Stimulated activated CD4-positive, alpha-beta T cell treated with anti-CD3 and anti-CD28 coated beads, Interleukin-1b, Interleukin-23, amount 100 ng/mL, for 4 hours (primary cell): ENCODE data around the gene MAD2L2.
A peak's percentile ranks its signal among the peaks of the same experiment; 100 is the strongest.

Source experiments
- DNase-seq, 2 donors: peaks; one replicate each; pipeline ENCODE4 v3.0.0-alpha.2; 2020; ENCODE audit warnings: low read depth in 2 of 2

Gene MAD2L2

DNA sequence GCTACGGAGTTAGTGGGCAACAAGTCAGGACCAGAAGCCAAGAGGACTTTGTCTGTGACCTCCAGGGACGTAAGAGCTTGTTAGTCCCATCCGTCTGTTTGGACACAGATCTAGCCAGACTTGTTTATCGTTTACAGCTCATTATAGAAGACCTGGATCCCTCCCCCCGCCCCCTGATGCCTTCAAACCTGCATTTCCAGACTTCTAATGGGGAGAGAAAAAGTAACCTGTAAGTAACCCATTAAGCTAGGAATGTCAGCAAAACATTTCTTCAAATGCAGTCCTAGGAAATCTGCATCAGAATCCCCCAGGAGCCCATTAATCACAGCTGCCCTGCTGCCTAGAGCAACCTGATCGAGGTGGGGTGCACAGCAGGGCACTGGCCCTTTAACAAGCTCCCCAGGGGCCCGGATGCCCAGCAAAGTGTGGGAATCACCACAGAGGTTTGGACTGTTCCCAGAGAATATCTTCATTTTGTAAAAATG lies 1.4 kb upstream of the MAD2L2 start:
- DNase-seq, result no peak

DNA sequence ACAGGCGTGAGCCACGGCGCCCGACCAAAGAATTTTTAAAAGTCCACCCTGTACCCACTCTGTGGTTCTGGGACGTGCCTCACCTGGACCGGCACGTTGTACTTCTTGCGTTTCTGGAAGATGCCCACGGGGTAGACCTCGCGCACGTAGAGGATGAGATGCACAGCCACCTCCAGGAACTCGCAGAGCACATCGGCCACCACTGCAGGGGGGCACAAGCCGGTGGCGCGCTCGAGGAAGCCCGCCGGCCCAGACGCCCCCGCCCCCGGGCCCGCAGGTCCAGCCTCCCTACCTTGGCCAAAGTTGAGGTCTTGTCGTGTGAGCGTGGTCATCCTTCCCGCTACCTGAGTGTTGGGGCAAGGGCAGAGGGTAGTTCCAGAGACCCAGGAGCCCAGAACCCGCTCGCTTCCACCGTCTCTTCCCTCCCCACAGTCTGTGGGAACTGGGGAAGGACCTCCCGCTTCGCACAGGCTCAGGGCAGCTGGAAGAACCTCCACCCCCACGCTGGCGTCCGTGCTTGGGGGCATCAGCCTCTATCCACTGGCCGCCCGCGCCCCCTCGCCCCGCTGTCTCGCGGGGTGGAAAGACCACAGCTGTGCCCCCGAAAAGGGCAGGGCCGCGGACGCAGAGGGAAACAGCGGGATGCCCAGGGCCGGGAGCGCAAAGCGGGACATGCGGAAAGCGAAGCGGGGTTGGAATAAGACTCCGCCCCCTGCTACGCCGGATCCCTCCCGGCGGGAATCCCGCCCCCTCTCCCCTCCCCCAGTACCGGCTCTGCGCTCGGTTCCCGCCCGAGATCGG lies 478 bp downstream of the MAD2L2 start:
- no peak for DNase-seq

- no peak for DNase-seq
Observed at GRCh38 chr1:11678442-11678841, 2.5 kb downstream of the MAD2L2 start.

DNA sequence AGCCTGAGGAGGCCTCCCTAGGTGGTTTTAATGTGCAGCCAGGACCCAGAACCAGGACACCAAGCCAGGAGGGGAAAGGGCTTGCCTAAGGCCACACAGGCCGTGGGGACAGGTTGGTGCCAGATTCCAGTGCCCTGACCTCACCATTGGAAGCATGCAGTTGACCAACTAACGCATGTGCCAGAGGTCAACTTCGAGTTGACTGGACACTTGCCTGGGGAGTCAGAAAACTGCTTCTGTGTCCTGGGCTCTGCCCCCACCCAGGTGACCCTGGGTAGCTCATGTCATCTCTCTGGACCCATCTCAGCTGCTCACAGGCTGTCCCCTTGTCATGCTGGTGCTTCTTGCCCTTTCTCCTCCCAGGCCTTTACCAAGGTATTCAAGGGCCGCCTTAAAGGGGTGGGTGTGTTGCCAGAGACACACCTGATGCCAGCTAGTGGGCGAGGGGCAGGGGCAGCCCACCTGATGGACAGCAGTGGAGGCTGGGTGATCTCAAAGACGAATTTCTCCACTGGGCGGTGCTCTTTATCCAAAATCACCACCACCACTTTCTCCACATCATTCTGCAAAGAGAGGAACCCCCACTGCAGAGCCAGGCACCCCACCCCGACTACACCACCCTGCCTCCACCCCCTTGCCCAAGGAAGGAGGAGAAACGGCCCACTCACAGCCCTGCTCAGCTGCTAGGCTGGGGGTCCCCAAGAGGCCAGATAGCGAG lies 4.4 kb downstream of the MAD2L2 start:
- DNase-seq, result no peak

- DNase-seq, result no peak
Observed at GRCh38 chr1:11675325-11675724, 5.6 kb downstream of the MAD2L2 start.

- DNase-seq, result no peak
Observed at GRCh38 chr1:11674488-11674887, 6.5 kb downstream of the MAD2L2 start.

- DNase-seq, result no peak
Observed at GRCh38 chr1:11673089-11673769, 7.7 kb downstream of the MAD2L2 start.

GRCh38 chr1:11671544-11672286 lies 9.2 kb downstream of the MAD2L2 start:
- no peak for DNase-seq

DNA sequence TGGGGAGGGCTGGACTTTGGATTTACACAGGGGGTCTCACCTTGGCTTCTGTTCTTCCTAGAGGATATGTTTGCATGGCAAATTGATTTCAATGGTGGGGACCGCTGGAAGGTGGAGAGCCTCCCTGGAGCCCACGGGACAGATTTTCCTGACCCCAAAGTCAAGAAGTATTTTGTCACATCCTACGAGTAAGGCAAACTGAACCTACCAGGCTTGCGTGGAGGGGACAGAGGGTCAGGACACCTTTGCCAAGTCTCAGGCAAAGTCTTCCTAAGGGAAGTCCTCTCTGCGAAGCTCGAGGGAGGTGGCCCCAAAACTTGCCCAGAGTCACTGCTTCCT lies 9.8 kb downstream of the MAD2L2 start:
- no peak for DNase-seq

GRCh38 chr1:11670747-11671146 lies 10.2 kb downstream of the MAD2L2 start:
- no peak for DNase-seq

GRCh38 chr1:11668516-11668915 lies 12.4 kb downstream of the MAD2L2 start:
- DNase-seq, result no peak

DNA sequence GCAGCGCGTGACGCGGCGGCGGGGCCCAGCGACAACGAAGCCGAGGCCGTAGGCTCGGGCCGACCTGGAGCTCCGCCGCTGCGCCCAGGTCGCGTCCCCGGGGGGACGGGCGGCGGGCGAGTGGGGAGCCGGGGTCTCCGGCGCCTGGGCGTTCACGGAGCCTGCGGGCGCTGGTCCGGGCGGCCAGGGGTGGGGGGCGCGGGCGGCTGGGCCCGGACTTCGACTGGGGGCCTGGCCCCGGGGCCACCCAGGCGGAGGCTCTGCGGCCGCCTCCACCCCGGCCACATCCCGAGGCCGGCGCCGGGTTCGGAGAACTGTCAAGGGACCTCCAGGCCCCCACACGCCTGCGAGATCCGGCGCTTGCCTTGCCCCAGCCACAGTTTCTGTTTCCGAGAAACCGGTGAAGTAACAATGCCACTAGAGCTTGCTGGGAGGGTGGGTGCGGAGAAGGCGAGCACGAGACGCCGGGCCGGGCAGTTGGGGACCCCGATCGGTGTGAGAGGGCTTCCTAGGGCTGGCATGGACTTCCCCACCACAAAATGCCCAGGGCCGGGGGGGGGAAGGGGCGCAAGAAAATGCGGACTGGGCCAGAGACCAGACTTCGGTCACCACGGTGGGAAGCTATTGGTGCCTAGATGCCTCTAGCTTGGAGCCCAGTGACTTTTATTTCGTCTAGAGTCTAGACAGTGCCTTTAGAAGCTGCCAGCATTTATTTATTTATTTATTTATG lies 16.4 kb downstream of the MAD2L2 start:
- DNase-seq, result peak; percentile 50

GRCh38 chr1:11661103-11661502 lies 19.8 kb downstream of the MAD2L2 start:
- no peak for DNase-seq

GRCh38 chr1:11659748-11660147 lies 21.2 kb downstream of the MAD2L2 start:
- DNase-seq, result no peak

DNA sequence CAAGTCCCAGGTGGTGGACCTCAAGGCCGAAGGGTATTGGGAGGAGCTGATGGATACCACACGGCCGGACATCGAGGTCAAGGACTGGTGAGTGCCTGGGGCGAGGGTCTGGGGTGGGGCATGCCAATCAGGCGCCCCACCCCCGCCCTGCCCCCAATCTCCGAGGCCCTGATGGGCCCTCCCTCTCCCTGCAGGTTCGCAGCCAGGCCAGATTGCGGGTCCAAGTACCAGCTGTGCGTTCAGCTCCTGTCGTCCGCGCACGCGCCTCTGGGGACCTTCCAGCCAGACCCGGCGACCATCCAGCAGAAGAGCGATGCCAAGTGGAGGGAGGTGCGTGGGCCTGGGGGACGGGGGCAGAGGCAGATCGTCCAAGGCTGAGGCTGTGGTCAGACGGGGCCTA lies 22.4 kb downstream of the MAD2L2 start:
- no peak for DNase-seq

DNA sequence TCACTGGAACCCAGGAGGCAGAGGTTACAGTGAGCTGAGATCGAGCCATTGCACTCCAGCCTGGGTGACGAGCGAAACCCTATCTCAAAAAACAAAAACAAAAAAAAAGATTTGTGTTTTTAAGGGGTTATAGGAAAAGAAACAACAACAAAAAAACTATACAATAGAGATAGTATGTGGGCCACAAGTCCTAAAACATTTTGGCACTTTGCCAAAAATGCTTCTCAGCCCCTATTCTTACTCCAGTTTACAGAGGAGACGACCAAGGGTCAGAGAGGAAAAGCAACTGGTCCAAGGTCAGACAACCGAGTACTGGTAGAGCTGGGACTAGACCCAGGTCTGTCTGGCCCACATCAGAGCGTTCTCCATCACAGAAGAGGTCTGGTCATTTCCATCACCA lies 23.3 kb downstream of the MAD2L2 start:
- no peak for DNase-seq

DNA sequence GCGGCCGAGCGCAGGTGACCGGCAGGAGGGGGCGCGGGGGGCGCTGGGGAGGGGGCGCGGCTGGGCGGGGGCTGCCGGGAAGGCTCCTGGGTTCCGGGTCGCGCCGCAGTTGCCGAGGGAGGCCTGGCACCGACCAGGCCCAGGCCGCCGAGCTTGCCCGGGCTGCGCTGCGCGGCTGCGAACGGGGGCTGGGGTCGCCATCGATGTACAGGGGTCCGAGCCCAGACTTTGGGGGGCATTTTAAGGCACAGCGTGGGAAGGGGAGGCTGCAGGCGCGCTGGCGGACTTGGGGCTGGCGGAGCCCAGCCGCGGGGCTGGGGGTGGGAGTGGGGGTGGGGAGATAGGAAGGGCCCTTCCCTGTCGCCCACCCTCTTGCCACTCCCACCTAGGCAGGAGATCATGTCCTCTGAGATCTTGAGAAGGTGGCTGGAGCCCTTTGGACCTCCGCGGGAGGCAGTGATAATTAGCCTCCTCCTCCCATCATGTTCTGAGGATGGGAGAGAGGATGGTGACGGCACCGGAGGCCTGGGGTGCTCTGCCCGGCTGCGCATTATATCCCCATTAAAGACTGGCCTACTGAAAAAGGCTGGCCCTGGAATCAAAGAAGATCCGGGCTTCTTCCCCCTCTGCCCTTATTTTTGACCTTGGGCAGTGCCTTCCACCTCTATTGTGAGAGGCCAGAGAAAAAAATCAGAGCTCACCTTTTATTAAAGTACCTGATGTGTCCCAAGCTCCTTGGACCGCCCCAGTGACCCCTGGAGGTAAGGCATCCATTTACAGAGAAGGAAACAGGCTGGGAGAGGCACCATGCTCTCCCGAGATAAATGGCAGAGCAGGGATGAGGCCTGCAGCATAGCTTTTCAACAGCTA lies 25.8 kb downstream of the MAD2L2 start:
- DNase-seq, result no peak

DNA sequence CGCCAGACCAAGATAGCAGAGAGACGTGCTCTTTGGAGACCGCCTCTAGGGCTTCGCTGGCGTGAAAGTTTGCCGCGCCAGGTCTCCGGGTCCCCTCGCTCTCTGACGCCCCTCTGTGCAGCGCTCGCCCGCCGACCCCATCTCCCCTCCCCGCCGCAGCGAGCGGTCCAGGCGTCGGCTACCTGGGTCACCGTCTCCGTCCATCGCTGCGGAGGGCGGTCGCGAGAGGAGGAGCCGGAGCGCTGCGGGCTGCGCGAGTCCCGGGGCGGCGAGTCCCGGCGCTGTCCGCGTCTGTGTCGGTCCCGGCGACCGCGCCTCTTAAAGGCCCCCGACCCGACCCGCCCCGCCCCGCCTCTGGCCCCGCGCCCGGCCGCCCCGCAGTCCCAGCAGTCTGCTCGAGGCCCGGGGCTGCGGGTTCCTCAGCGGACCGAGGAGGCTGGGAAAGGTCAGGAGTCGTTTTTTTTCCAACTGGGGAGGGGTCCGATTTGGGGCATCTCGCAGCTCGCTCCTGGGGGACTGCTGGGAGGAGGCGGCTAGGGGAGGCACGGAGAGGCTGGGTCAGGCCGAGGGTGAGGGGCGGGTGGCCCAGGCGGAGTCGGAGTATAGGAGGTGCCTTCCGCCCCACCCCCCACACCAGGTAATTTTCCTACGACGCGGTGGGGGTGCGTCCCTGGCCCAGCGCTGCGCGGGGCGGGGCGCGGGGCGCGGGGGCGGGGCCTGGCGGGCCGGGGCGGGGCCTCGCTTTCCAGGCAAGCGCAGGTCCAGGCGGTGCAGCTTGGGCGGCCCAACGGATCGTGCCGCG lies 26.6 kb downstream of the MAD2L2 start, which contains the start of the genes FBXO2 and FBXO44:
TSS of gene FBXO2 (minus strand) at position 293 of the 802 bp plus-strand sequence. CDS start at position 204, 89 bp downstream.
TSS of gene FBXO44 (plus strand) at position 741 of the 802 bp plus-strand sequence. CDS start 959 bp downstream, outside the sequence.
- DNase-seq, result peak; percentile 60 to 72

GRCh38 chr1:11653861-11654136 lies 27.1 kb downstream of the MAD2L2 start:
- DNase-seq, result no peak
